GM23338 (cell line): ENCODE results near the gene DNASE2.

ENCODE experiments used
- CREB1 ChIP-seq: fragments of 250-450 bp; sonication (Bioruptor Pico); IDR thresholded peaks from 2 replicates; pipeline ENCODE4 v1.5.0; 2020; ENCODE audit warnings: low read depth, mild to moderate bottlenecking, moderate library complexity
- CTCF ChIP-seq, 2 experiments: fragments of 200-600 bp in 1 of 2; sonication (generic) in 1 of 2; conservative IDR thresholded peaks; 2 replicates each; pipeline versions ENCODE4 v1.5.1 to v1.6.1; 2016 to 2017; ENCODE audit warnings: antibody characterized with exemption in 2 of 2, low read depth in 2 of 2, mild to moderate bottlenecking in 2 of 2, moderate library complexity in 1 of 2
- ETS1 ChIP-seq: IDR thresholded peaks from 2 replicates; pipeline ENCODE4 v1.6.1; 2016; ENCODE audit warnings: antibody characterized with exemption
- EZH2 ChIP-seq: fragments of 200-600 bp; sonication (generic); IDR thresholded peaks from one replicate; pipeline ENCODE4 v1.8.0; 2017; ENCODE audit warnings: antibody characterized with exemption, mild to moderate bottlenecking, low read depth; ENCODE audit not compliant: unreplicated experiment
- EZH2phosphoT487 ChIP-seq: fragments of 200-600 bp; sonication (generic); IDR thresholded peaks from one replicate; pipeline ENCODE4 v1.8.1; 2018; ENCODE audit warnings: antibody characterized with exemption; ENCODE audit not compliant: unreplicated experiment
- JUNB ChIP-seq: IDR thresholded peaks from one replicate; pipeline ENCODE4 v1.6.1; 2016; ENCODE audit warnings: antibody characterized with exemption; ENCODE audit not compliant: unreplicated experiment
- POLR2AphosphoS5 ChIP-seq: IDR thresholded peaks from 2 replicates; pipeline ENCODE4 v1.6.1; 2016; ENCODE audit warnings: antibody characterized with exemption, low read depth
- REST ChIP-seq: IDR thresholded peaks from one replicate; pipeline ENCODE4 v1.6.1; 2018; ENCODE audit warnings: antibody characterized with exemption; ENCODE audit not compliant: unreplicated experiment
- STAT1 ChIP-seq: IDR thresholded peaks from one replicate; pipeline ENCODE4 v1.6.1; 2016; ENCODE audit warnings: antibody characterized with exemption; ENCODE audit not compliant: unreplicated experiment
- ZNF331 ChIP-seq: fragments of 250-450 bp; sonication (Bioruptor Pico); IDR thresholded peaks from 2 replicates; pipeline ENCODE4 v1.5.0; 2020; ENCODE audit warnings: low read depth, mild to moderate bottlenecking, moderate library complexity

- TF ChIP-seq REST (no peak), POLR2AphosphoS5 (no peak), CTCF (conservative IDR thresholded peaks at IDR 0.05; ENCODE audit: low read depth in 2 of 2) (no peak), CREB1 (no peak), EZH2phosphoT487 (no peak), STAT1 (no peak), JUNB (no peak), EZH2 (no peak), ETS1 (no peak), ZNF331 (CRISPR knock-in tag) (no peak)
These were observed 18.8 kb upstream of the DNASE2 start for GRCh38 chr19:12899891-12900518.
